NCI-H748 (cell line): ENCODE measurements around the gene ZBTB37.
"Not testable (repeated sequence)": the region's sequence is repeated elsewhere in the genome, so short reads cannot be mapped to it uniquely, and the experiment has no call there.

Experiments used
- DNase-seq: peaks from one replicate; lab custom pipeline; 2025; ENCODE audit not compliant: unreplicated experiment; lab: John Stamatoyannopoulos, UW

The ZBTB37 gene, protein sequence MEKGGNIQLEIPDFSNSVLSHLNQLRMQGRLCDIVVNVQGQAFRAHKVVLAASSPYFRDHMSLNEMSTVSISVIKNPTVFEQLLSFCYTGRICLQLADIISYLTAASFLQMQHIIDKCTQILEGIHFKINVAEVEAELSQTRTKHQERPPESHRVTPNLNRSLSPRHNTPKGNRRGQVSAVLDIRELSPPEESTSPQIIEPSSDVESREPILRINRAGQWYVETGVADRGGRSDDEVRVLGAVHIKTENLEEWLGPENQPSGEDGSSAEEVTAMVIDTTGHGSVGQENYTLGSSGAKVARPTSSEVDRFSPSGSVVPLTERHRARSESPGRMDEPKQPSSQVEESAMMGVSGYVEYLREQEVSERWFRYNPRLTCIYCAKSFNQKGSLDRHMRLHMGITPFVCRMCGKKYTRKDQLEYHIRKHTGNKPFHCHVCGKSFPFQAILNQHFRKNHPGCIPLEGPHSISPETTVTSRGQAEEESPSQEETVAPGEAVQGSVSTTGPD

DNA sequence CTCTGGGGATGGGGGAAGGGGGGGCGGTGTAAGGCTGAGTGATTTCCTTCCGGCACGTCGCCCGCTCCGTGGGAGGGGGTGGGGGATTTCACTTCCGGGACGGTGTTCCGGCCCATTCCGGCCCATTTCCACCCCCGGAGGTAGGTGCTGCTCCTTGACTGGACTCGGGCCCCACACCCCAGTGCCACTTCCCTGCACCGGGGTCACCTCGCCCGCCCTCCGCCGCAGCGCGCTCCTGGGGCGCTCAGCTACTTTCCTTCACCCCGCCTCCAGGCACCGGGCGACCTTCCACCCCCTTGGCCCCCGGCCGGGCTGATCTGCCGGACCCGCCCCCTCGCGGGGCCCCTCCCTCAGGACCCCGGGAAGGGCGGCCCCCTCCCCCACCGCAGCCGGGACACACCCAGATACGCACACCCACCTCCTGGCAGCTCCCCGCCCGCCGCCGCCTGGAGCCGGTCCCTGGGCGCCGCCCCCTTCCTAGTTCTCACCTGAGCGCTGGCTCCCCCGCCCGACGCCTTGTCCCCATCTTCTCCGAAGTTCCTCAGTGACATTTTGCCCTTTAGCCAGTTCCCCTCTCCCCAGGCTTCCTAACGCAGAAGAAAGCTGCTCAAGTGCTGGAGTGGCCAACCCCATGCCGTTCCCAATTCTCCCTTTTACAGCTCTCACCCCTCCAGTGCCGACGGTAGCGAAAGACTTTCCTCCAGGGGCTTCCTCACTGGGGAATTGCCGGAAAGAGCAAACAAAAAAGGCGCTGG lies at the start of gene ZBTB37:
Gene ZBTB37 (plus strand): TSS at position 115 of the 755 bp plus-strand sequence. CDS start 1,846 bp downstream, outside the sequence.
- DNase-seq = peak; percentile 89

DNA sequence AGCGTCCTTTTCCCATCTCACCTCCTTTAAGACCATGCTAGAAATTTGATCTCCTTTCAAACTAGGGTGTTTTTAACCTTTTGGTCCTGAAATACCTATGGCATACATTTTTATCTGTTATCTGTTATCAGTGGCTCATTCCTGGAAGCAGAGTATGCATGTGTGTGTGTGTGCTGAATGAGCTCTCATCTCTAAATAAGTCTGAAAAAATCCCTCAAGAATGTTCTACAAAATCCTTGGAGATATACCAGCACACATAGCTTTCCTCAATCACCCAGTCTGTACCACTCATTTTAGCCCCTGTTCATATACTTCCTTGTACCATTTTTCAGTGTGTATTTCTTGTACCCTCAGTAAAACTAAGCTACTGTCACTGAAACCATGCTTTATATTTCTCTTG lies 49.7 kb upstream of the ZBTB37 start:
- no peak for DNase-seq

DNA sequence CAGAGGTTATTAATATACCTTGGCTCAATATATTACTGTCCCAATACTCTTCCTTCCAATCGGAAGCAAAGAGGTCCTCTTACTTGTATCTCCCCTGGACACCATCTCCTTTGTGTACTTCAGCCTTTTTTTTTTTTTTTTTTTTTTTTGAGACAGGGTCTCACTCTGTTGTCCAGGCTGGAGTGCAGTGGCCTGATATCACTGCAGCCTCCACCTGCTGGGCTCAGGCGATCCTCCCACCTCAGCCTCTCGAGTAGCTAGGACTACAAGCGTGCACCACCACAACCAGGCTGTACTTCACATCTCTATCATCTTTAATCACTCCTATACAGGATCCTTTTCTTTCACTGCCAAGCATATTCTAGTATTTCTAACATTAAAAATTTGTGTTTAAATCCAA lies 46.5 kb upstream of the ZBTB37 start:
- no peak for DNase-seq

DNA sequence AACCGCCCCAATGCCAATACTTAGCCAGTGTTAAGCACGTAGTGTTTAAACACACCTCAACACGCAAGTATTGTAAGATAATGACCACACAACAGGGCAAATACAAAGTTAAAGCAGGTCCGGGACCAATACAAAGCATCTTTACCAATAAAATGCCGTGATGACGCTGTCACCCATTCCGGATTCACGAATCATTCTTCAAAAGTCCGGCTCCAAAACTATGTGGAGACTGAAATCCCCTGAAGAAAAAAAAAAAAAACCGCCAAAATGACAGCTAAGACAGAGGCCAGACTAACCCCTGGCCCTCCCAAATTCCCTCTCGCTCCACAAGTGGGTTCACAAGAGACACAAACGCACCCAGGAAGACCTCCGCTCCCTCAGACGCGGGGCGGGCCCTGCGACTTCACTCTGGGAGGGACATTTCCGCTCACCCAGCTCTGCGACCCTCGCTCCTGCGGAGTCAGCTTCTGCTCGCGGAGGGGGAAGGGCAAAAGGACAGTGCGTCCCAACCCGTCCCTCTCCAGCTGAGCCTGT lies 44.3 kb upstream of the ZBTB37 start:
- DNase-seq = no peak

DNA sequence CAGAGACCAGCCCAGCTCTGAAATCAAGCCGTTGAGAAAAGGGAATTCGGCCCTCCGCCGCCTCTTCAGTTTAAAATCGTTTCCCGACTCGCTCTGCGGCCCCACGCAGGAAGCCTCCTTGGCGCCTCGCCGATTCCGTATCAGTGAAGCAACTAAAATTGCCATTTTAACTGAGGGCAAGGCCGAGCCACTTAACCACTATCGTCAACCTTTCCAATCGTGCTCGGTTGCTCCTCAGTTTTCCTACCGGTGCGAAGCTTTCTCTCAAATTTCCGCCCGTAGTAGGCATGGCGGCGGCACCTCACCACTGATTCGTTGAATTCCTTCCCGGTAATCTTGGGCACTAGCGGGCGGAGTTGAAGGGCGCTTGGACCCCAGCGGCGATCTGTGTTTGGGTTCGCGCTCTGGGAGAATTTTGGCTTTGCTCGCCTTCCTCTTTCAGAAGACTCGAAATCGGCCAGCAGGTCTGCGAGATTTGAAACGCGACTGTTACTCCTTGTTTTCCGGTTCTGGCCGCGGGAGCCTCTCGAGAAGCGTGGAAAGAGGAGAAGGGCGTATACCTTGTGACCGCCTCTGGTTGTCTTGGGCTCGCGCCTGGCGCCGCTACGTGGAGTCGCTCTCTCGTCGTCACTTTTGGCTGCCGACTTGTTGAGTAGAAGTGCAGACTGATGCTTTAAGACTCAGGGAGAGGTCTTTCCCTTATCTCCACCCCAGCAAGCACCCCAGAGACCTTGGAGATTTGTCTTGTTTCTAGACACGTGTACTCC lies 43.7 kb upstream of the ZBTB37 start, which contains the start of the genes CENPL and DARS2:
Gene CENPL (minus strand): TSS at position 569 of the 767 bp plus-strand sequence. CDS start 13,584 bp downstream, outside the sequence.
Gene DARS2 (plus strand): TSS at position 359 of the 767 bp plus-strand sequence. CDS start 557 bp downstream, outside the sequence.
- peak; percentile 97 for DNase-seq

DNA sequence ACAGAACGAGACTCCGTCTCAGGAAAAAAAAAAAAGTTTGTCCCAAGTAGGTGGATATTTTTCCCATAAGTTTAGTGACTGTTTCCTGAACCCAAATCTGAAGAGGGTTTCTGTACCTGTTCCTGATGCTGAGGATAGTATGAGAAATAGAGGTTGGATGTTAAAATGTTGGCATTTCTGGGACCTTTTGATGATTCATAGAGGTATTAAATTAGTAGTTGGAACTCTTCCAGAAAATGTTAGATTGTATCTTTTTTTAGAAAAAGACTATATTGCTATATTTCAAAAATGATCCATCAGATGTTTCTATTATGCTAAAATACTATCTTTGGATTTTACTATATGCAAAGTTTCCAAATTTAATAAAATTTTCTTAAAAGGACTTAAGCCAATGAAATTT lies 40.6 kb upstream of the ZBTB37 start:
- no peak for DNase-seq

DNA sequence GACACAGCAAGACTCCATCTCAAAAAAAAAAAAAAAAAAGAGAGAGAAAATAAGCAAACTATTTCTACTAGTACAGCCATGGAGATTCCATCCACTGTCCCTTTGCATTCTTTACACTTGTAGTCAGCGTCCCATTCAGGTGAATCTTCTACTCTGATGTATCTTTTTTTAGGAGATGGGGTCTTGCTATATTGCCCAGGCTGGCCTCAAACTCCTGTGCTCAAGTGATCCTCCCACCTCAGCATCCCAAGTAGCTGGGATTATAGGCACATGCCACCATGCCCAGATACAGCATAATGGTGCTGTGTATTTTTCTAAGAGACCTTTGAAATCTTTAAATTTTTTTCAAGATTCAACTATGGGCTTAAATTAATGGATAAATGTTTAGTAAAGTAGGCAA lies 35.4 kb upstream of the ZBTB37 start:
- DNase-seq = no peak

DNA sequence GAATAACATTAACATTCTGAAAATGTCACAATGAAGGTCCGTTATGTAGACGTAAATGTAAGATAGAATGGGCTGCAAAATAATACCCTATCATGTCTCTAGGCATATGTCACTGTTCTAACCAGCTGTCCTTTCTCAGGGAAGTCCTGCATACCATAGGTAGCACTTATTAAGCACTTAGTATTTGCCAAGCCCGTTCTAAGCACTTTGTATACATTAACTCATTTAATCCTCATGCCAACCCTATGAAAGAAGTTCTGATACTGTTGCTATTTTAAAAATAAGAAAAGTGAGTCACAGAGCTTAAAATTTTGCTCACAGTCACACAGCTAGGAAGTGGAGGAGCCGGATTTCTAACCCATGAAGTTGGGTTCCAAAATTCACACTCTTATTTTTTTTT lies 16.1 kb upstream of the ZBTB37 start:
- DNase-seq = no peak

DNA sequence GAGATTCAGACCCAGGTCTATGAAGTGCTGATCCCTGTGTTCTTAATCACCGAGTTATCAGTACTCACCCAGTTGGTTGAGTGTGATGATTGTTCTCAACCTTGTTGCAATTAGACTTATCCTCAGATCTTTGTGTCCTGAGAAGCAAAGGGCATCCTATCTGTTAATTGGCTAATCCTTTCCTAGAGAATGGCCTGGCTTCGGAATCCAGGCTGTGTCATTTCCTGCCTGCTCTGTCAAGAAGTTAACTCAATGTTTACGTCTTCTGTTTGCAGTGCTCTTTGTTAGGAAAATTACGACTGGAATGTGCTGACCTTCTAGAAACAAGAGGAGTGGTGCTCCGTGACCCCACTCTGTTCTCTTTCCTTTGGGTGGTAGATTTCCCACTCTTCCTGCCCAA lies 15.1 kb upstream of the ZBTB37 start:
- DNase-seq = no peak

DNA sequence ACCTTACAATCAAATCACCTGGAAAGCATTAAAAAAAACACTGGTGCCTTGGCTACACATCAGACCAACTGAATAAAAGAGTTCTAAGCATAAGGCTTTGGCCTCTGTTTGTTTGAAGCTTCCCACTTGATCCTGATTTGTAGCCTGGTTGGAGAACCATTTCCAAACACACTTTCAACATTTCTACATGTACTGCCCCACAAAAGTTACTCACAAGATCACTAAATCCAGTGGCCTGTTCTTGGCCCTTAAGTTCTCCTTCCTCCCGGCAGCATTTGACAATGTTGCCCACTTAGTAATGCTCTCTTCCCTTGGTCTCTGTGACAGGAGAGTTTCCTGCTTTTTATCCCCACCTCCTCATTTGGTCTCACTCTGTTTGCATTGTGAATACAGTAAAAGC lies 12.2 kb upstream of the ZBTB37 start:
- DNase-seq = no peak

DNA sequence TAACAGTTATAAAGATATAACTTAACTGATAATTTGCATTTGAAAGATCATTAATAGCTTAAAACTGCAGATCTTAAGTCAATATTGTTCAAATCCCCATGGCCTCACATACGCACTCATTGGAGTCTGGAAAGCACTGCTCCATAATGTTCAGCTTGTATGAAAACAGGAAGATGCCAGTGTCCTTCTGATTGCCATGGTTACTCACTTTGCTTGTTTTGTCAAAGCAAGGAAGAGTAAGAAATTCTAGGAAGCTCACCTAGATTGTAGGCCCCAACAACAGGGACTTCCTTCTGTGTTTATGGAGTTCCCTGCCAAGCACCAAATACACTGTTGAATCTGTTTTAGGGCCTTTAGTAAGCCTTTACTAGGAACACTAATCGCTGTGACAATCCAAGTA lies 11.3 kb upstream of the ZBTB37 start:
- DNase-seq = no peak

DNA sequence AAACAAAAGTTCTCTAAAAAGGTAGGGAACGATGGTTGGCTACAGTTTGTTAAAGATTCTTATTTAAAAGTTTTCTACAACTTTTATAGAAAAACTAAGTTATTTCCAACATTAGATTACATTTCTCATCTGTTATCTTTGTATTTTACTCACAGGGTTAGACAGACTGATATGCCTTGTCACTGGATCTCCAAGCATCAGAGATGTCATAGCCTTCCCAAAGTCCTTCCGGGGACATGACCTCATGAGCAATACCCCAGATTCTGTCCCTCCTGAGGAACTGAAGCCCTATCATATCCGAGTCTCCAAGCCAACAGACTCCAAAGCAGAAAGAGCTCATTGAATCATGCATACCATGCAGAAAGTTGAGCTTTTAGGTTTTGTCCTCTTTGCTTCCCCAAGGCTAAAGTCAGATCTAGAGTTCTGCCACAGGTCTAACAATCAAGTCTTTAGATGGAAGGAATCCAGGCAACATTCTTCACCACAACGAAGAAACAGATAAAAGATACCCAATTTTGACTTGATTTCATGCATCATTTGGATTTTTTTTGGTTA lies 10.7 kb upstream of the ZBTB37 start:
- DNase-seq = no peak

DNA sequence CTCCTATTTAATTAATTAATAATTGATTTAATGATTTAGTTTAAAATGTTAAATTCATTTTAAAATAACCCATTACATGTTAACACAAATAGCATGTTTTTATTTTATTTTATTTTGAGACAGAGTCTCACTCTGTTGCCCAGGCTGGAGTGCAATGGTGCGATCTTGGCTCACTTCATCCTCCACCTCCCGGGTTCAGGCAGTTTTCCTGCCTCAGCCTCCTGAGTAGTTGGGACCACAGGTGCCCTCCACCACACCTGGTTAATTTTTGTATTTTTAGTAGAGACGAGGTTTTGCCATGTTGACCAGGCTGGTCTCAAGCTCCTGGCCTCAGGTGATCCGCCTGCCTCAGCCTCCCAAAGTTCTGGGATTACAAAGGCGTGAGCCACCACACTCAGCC lies 8.6 kb upstream of the ZBTB37 start:
- not testable (repeated sequence) for DNase-seq

DNA sequence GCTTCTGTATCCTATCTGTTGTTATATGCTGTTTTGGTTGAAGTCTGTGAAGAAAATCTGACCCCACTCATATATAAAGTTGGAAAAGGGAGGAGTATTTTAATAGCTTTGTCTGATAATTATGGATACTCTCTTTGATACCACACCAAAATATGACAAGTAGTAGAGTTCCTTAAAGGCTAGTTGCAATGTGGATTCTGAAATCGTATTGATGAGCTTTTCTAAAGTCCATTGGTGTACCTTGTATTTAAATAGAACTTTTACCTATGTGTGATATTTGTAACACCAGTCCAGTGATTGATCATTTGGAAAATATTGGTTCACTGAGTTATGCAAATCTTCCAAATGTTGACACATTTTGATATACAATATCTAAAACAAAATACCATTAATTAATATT lies 8.1 kb upstream of the ZBTB37 start:
- no peak for DNase-seq

DNA sequence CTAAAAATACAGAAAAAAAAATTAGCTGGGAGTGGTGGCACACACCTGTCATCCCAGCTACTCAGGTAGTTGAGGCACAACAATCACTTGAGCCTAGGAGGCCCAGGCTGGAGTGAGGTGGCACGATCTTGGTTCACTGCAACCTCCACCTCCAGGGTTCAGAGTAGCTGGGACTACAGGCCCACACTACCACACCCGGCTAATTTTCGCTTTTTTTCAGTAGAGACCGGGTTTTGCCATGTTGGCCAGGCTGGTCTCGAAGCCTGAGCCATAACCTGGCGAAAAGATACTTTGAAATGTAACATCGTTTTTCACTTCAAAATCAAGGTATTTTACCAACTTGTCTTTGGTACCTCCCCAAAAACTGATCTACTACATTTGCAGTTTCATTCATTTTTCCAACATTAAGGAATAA lies 6.4 kb upstream of the ZBTB37 start:
- no peak for DNase-seq

DNA sequence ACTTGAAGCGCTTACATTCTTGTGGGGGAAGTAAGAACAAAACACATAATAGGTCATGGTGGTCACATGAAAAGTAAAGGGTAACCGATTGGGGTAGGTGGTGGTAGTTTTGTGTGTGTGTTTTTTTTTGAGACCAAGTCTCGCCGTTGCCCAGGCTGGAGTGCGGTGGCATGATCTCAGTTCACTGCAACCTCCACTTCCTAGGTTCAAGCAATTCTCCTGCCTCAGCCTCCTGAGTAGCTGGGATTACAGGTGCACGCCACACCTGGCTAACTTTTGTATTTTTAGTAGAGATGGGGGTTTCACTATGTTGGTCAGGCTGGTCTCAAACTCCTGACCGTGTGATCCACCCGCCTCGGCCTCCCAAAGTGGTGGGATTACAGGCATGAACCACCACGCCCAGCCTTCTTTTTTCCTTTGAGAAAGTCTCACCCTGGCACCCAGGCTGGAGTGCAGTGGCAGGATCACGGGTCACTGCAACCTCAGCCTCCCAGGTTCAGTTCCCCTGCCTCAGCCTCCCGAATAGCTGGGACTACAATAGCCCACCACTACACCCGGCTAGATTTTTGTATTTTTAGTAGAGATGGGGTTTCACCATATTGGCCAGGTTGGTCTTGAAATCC lies 5.9 kb upstream of the ZBTB37 start:
- not testable (repeated sequence) for DNase-seq

DNA sequence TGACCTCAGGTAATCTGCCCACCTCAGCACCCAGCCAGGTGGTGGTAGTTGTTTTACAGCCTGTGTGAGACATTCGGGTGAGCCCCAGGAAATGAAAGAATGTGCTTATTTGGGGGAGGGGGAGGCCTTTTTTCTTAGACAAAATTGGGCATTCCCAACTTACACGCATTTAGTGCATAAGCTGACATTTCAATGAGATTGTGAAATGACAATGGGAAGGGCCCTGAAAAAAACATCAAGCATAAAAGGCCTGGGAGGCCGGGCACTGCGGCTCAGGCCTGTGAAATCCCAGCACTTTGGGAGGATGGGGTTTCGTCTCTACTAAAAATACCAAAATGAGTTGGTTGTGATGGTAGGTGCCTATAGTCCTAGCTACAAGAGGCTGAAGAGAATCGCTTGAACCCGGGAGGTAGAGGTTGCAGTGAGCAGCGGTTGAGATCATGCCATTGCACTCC lies 5.4 kb upstream of the ZBTB37 start:
- no peak for DNase-seq

DNA sequence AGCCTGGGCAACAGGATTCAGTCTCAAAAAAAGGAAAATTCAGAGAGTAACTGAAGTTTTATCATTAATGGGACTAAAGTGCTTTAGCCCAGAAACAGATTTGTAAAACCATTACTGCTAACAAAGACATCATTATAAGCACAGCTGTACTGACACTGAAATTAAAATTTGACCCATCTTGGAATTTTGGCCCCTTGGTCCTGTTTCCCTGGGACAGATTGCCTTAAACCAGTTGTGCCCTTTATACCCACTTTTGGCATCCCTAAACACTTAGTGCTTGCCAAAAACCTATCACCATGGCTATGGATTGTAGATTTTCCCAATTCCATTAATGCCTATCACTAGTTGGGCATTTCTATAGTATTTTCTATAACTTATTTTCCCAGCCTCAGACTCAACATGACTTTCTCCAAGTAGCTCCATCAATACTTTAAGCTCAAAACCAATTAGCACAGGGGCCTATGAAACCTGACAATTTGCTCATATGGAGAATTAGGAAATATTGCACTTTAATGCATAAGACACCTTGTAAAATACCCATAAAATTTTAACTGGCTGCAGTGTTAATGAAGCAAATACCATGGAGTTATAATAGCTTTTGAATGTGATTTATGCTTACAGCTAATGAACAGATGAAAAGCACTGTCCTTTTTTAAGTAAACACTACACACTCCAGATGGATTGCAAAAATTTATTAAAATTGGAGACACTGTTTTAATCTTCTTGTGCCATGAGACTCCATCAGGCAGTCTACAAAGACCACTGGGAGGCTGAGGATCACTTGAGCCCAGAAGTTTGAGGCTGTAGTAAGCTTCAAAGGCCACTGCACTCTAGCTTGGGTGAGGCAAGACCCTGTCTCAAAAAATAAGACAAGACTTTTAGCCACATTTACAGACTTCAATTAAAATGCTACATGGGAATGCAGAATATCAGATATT lies 4.7 kb upstream of the ZBTB37 start:
- DNase-seq = no peak
